HG03175 (cell line): ENCODE data around the gene FRMD4A.
A peak's percentile ranks its signal among the peaks of the same experiment; 100 is the strongest.

Source experiments
- ATAC-seq: cut with Tn5 transposase; IDR thresholded peaks from one replicate; pipeline ENCODE4 v1.9.1; 2021; ENCODE audit warnings: mild to moderate bottlenecking, moderate library complexity; ENCODE audit not compliant: unreplicated experiment

The FRMD4A gene

GRCh38 chr10:14024329-14025202 is 306.2 kb downstream of the FRMD4A start:
- ATAC-seq, result no peak

- no peak for ATAC-seq
Measured at GRCh38 chr10:14023673-14024328, 306.9 kb downstream of the FRMD4A start.

- no peak for ATAC-seq
Measured at GRCh38 chr10:14022954-14023672, 307.6 kb downstream of the FRMD4A start.

- ATAC-seq, result no peak
Measured at GRCh38 chr10:14022052-14022451, 308.7 kb downstream of the FRMD4A start.

- ATAC-seq, result no peak
Measured at GRCh38 chr10:14020037-14020664, 310.6 kb downstream of the FRMD4A start.

GRCh38 chr10:14017467-14017866 is 313.3 kb downstream of the FRMD4A start:
- ATAC-seq, result no peak

- ATAC-seq, result no peak
Measured at GRCh38 chr10:14016931-14017333, 313.8 kb downstream of the FRMD4A start.

- no peak for ATAC-seq
Measured at GRCh38 chr10:14016011-14016536, 314.6 kb downstream of the FRMD4A start.

- ATAC-seq, result no peak
Measured at GRCh38 chr10:14014423-14014822, 316.3 kb downstream of the FRMD4A start.

GRCh38 chr10:14010769-14011574 is 319.8 kb downstream of the FRMD4A start:
- ATAC-seq, result no peak

GRCh38 chr10:14010101-14010558 is 320.6 kb downstream of the FRMD4A start:
- ATAC-seq, result peak; percentile 17

GRCh38 chr10:14009371-14010100 is 321.2 kb downstream of the FRMD4A start:
- ATAC-seq, result peak; percentile 54

GRCh38 chr10:14008740-14009080 is 322.0 kb downstream of the FRMD4A start:
- no peak for ATAC-seq

GRCh38 chr10:14004536-14004935 is 326.2 kb downstream of the FRMD4A start:
- no peak for ATAC-seq

- ATAC-seq, result no peak
Measured at GRCh38 chr10:14003517-14004184, 327.1 kb downstream of the FRMD4A start.

- no peak for ATAC-seq
Measured at GRCh38 chr10:14001298-14002040, 329.3 kb downstream of the FRMD4A start.

GRCh38 chr10:13998163-13998835 is 332.4 kb downstream of the FRMD4A start:
- ATAC-seq, result no peak

GRCh38 chr10:13997650-13998049 is 333.1 kb downstream of the FRMD4A start:
- ATAC-seq, result no peak
